K562 (cell line): ENCODE measurements around the gene ADD2. TPM values are rescaled to one million over a fixed set of nuclear protein-coding genes. Genes with fewer than 3 reads are reported as not detected.

ENCODE experiments used
- ATF7 ChIP-seq: fragments of 450-650 bp; IDR thresholded peaks from 2 replicates; pipeline ENCODE4 v1.7.1; 2014; ENCODE audit warnings: mild to moderate bottlenecking, moderate library complexity
- CEBPB ChIP-seq: fragments of 450-650 bp; IDR thresholded peaks from 2 replicates; pipeline ENCODE4 v1.6.1; 2016; ENCODE audit warnings: missing genetic modification characterization, missing compliant biosample characterization
- DIDO1 ChIP-seq: fragments of 450-650 bp; IDR thresholded peaks from 2 replicates; pipeline ENCODE4 v1.6.1; 2016; ENCODE audit warnings: low read depth, missing biosample characterization, missing genetic modification characterization
- GTF2F1 ChIP-seq: IDR thresholded peaks from 2 replicates; pipeline ENCODE4 v1.6.1; 2011; ENCODE audit warnings: low read depth, low read length, improper control_type of control experiment
- NR4A1 ChIP-seq, 2 experiments: fragments of 250-450 bp in 1 of 2; fragments of 450-650 bp in 1 of 2; sonication (Bioruptor Pico) in 1 of 2; IDR thresholded peaks; 2 replicates each; pipeline versions ENCODE4 v1.4.0 to v1.6.1; 2016 to 2020; ENCODE audit warnings: mild to moderate bottlenecking in 2 of 2, missing compliant biosample characterization in 1 of 2, missing genetic modification characterization in 1 of 2, moderate library complexity in 1 of 2
- ZNF592 ChIP-seq: fragments of 450-650 bp; IDR thresholded peaks from 2 replicates; pipeline ENCODE4 v1.6.1; 2017; ENCODE audit warnings: antibody characterized with exemption, mild to moderate bottlenecking
- polyA plus RNA-seq, 8 experiments: library from polyadenylated mRNA; depleted of rRNA in 4 of 8; stranded (reverse) in 5 of 8; unstranded in 3 of 8; fragments of >200 nt; fragmentation: Nextera tagmentation in 2 of 8; fragmentation: Illumina TruSeq in 1 of 8; extraction: Ambion mirVana in 2 of 8; extraction: Trizol in 1 of 8; gene quantifications; 2 replicates each; pipeline versions ENCODE4 v1.2.1 to v1.2.3, GENCODE V29; 2011 to 2014; ENCODE audit warnings: inconsistent platforms in 1 of 8, missing spikeins in 1 of 8
- total RNA-seq, 7 experiments: library from RNA; depleted of rRNA in 6 of 7; stranded (reverse); fragments of >200 nt in 6 of 7; fragmentation: Illumina TruSeq in 2 of 7; extraction: Trizol in 2 of 7; gene quantifications; 2 replicates each; pipeline versions ENCODE4 v1.2.1 to v1.2.3, GENCODE V29; 2011 to 2021; ENCODE audit warnings: low replicate concordance in 1 of 7

Gene ADD2
- total and polyA plus RNA-seq, 9 of the 15 experiments (the other 6 are each of a cell fraction or from before 2014, with no cell fraction given), result 3.5 to 63.0 (median 36.2) TPM

GRCh38 chr2:70732766-70733645 lies 35.0 kb downstream of the ADD2 start (continued):
- TF ChIP-seq ZNF592 (no peak), GTF2F1 (no peak), DIDO1 (tag) (no peak), CEBPB (tag) (no peak), NR4A1 (CRISPR knock-in tag; IDR thresholded peaks at IDR 0.05) (no peak), NR4A1 (tag; IDR thresholded peaks at IDR 0.05) (no peak), ATF7 (no peak)
